Esophagus mucosa (tissue), 1 donor: ENCODE data around the gene STARD3. TPM values are rescaled to one million over a fixed set of nuclear protein-coding genes. Genes with fewer than 3 reads are reported as not detected.
"Not testable (repeated sequence)": the region's sequence is repeated elsewhere in the genome, so short reads cannot be mapped to it uniquely, and the experiment has no call there.

Experiments
- ATAC-seq: fragments of 200-7000 bp; cut with Tn5 transposase; one replicate; pipeline ENCODE4 v1.9.1; 2020
- total RNA-seq: library from RNA; stranded (reverse); gene quantifications from one replicate; pipeline ENCODE4 v1.2.4, GENCODE V29; 2023
- donor health status: DM: yes; HTN: yes; CAD: no.

STARD3 gene
- total RNA-seq, 1 donor from 2014 or later = 28.0 TPM

DNA sequence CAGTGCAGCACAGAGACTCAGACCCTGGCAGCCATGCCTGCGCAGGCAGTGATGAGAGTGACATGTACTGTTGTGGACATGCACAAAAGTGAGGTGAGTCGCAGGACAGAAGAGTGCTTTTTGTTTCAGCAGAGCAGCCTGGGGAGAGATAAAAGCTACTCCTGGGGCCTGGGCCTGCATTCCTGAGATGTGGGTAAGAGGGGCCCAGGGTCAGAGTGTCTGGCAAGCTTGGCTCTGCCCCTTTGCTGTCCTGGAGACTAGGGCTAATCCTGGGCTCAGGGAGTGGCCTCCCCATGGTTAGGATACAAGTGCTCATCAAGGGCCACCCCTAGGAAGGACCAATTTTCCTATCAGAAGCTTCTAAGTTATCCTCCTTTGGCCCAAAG, 58.1 kb downstream of the STARD3 start:
- ATAC-seq = no peak

DNA sequence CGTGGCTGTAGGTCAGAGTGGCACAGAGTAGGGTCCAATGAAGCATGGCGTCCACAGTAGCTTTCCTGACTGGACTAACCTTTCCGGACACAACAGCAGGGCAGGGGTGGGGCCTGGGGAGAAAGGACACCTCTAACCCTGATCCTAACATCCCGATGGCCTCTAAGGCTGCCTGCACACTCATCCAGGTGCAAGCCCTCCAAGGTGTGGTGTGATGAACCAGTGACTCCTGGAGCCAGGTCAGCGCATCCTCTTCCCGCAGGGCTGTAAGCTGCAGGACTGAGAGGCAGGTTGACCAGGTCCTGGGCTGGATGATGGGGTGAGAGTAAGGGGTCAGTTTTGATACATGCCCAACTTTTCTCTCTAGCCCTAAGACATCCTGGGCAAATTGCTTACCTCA, 59.8 kb downstream of the STARD3 start:
- no peak for ATAC-seq

DNA sequence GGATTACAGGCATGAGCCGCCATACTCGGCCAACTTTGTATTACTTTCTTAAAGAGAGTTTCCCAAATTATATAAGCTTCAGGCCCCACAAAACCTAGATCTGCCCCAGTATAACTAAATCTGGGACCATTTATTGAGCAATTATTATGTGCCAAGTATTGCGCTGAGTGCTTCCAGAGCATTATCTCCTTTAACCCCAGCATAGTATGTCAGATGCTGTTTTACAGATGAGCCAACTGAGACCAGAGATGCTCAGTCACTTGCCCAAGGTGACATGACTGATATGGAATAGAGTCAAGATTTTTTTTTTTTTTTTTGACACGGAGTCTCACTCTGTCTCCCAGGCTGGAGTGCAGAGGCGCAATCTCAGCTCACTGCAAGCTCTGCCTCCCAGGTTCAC, 61.0 kb downstream of the STARD3 start:
- no peak for ATAC-seq

DNA sequence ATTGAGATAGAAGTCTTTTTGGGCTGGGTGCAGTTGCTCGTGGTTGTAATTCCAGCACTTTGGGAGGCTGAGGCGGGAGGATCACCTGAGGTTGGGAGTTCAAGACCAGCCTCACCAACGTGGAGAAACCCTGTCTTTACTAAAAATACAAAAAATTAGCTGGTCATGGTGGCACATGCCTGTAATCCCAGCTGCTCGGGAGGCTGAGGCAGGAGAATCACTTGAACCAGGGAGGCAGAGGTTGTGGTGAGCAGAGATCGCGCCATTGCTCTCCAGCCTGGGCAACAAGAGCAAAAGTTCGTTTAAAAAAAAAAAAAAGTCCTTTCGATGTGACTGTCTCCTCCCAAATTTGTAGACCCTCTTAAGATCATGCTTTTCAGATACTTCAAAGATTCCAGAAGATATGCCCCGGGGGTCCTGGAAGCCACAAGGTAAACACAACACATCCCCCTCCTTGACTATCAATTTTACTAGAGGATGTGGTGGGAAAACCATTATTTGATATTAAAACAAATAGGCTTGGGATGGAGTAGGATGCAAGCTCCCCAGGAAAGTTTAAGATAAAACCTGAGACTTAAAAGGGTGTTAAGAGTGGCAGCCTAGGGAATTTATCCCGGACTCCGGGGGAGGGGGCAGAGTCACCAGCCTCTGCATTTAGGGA, 62.3 kb downstream of the STARD3 start:
- not testable (repeated sequence) for ATAC-seq

DNA sequence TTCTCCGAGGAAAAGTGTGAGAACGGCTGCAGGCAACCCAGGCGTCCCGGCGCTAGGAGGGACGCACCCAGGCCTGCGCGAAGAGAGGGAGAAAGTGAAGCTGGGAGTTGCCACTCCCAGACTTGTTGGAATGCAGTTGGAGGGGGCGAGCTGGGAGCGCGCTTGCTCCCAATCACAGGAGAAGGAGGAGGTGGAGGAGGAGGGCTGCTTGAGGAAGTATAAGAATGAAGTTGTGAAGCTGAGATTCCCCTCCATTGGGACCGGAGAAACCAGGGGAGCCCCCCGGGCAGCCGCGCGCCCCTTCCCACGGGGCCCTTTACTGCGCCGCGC, 62.8 kb downstream of the STARD3 start, which contains the start of gene ERBB2:
TSS of gene ERBB2 (plus strand) at position 247 of the 330 bp plus-strand sequence. CDS start 175 bp downstream, outside the sequence.
- peak; percentile 78 for ATAC-seq

DNA sequence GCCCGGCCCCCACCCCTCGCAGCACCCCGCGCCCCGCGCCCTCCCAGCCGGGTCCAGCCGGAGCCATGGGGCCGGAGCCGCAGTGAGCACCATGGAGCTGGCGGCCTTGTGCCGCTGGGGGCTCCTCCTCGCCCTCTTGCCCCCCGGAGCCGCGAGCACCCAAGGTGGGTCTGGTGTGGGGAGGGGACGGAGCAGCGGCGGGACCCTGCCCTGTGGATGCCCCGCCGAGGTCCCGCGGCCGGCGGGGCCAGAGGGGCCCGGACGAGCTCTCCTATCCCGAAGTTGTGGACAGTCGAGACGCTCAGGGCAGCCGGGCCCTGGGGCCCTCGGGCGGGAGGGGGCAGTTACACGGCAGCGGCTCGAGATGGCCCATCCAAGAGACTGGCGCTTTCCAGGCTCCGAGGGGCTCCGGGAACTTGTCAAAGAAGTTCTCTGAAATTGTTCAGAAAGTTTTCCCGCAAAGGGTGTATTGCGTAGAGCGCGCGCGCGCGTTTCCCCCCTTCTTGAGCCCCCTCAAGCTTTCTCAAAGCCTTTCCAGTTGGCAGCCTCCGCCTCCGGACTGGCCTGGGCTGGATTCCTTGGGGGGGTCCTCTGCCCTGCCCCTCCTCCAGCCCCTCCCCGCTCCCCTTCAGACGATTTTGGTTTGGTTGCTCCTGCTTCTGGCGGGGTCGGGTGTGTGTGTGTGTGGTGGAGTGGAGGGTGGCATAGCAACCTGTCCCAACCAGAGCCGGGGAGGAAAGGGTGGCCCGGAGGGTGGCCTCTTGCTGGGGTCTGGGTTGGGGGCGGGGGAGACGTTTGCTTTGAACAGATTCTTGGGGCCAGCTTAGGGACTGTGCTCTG, 63.4 kb downstream of the STARD3 start:
- peak; percentile 14 for ATAC-seq

DNA sequence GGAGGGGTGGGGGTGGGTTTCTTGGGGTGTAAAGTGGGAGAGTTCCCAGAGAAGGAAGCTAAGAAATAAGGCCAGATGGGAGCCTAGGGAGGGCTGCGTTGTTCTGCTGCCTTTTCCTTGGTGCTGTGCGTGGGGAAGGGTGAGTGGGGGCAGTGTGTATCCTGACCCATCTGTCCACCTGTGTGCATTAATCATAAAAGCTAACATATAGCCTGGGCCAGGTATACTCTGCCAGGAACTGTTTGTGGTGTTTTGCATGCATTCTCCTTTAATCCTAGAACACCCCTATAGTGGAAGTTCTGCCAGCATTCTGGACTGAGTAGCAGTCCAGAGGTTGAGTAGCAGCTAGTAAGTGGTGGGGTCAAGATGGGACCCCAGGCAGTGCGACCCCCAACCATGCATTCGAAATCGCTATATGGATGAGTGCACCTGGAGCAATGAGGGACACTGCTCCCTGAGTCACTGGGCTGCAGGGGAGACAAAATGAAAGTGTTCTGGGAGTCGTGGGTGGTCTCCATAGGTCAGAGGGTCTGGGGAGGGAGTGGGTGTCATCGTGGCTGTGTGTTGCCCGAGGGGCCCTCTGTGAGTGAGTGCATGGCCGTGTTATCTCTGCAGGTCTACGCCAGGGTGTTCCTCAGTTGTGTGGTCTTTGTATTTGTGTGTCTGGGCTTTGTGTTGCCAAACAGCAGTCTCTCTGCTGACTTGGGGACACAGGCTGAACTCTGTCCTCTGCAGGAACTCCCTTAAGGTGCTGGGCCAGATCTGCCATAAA, 64.3 kb downstream of the STARD3 start:
- ATAC-seq = peak; percentile 13

DNA sequence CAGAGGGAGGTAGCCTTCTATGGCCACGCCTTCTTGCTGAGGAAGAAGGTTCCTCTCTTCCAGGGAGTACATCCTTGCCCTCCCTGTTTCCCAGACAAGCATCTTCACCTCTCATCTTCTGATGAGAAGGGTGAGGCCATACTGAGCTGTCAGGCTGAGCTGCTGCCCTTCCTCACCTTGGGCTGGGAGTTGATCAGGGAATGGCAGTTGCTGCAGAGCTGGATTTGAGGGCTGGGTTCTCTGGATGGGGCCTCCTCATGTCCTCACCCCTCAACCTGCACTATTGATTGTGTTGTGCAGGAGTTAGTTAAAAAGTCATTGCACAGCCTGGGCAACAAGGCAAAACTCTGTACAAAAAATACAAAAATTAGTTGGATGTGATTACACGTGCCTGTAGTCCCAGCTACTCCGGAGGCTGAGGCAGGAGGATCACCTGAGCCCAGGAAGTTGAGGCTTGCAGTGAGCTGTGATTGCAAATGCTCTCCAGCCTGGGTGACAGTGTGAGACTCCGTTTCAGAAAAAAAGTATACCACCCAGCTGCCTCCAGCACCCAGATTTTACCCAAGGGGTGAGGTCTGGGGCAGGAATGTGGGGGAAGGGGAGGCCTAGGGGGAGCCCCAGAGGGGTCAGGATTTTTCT, 65.0 kb downstream of the STARD3 start:
- ATAC-seq = no peak

DNA sequence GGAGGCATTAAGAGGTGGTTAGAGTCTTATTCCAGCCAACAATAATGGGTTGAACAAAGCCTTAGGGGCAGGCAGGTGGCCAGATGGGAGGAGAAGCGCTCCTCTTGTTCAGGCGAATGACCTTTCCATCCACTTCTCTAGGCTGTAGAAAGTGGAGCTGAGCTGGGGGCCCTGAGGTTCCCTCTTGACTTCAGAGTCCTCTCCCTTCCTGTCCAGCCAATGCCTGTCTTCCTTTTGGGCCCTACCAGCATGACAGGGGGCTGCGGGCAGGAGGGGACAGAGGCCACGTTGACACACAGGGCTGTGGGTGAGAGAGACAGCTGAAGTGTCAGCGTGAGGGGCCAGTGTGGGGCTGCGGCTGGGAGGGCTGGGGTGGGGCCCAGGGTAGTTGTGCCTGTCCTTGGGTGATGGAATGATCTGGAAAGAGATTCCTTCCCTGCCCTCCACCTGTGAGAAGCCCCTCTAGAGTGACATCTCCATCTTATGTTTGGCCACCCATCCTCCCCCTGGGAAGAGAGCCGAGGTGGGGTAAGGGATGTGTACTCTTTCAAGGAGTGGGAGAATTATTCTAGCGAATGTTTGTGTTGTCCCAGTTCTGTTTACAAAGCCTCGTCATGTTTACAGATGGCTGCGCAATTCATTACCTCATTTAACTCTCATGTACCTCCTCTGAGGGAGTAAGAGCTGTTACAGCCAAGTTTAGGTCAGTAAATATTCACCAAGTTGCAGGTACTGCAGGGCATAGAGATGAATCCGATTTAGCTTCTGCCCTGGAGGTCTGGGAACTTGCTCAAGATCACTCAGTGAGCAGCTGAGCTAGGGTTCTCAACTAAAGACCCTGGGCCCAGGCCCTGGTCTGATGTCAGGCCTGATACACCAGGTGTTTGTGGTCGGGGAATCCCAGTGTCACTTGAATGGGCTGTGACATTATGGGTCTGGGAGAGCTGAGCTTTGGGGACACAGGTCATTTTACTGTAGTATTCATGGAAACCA, 66.3 kb downstream of the STARD3 start:
- ATAC-seq = no peak

DNA sequence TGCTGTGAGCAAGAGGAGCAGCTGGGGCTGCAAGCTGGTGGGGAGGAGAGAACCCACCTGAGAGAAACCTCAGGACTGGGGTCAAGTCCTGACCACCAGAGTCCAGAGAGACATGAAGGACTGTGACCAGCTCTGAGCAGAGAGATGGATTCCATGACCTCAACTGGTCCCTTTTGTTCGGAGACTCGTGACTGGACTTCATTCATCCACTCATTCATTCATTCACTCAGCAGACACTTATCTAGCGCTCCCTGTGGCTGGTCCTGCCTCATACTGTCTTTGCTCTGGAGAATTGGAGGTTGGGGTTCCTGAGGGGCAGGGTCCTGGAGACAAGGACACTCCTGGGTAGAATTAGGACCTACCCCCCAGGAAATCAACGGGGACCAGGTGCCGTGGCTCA, 67.0 kb downstream of the STARD3 start:
- ATAC-seq = no peak

DNA sequence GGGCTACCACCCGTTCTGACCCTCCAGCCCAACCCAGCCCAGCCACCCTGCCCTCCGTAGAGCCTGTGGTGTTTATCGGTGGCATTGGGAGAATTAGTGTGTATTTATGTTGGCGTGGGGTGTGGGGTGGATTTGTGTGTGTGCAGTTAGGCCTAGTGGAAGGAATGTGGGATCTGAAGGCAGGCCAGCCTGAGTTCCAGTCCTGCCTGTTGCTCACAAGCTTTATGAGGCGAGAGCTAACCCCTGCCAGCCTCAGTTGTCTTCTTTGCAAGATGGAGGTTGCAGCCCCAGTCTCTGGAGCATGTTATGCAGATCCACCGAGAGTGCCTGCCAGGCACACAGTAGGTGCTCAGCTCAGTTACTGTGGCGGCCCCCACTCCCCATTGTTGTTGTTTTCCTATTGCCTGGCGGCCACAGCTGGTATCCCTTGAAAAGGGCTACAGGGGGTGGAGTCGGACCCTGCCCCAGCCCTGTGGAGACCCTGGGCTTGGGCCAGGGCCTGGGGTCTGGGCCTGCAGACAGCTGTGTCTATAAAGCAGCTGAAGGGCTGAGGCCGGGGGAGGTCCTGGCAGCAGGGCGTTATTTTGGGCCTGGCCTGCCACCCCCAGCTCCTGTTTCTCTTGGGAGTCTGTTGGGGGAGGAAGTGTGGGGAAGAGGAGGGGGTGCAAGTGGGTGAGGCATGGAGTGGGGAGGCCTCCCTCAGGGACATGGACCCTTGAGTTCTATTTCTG, 68.0 kb downstream of the STARD3 start:
- ATAC-seq = peak; percentile 27

DNA sequence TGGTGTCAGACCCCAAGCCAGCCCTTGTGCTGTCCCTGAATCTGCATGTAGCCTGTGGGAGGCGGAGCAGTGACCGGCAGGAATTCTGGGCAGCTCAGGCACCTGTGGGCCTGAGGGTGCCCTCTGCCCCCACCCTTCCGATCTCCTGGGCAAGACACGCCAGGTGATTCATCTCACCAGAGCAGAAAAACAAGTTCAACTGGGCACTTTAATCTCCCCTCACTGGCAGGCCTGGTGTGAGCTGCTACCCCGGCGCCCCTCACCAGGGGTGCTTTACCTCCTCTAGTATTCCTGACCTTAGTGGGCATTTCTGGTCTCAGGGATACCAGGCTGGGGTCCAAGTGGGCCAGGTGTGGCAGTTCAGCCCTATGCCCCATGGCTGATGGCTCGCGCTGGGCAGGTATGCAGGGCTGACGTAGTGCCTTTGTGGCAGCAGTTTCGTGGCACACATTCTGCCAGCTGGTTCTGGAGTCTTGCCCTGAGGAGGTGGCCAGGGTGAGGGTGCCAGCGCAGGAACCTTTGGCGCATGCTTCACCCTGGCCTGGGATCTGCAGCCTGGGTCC, 68.9 kb downstream of the STARD3 start:
- peak; percentile 85 for ATAC-seq

DNA sequence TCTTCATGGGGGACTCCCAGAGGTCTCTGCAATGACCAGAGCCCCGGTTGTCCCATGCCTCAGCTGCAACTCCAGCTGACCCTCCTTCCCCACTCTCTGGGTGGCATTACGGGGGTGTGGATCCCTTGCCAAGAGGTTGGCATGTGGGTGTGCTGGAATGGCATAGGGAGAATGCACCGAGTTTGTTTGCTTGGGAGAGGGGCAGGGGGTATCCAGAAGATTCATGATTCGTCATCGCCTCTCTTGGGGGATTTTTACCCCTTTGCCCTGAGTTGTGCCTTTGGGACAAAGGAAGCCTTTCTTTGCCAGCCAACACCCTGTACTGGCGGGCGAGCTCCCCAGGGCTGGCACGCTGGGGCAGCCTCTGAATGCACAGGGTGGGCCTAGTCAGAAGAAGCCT, 69.4 kb downstream of the STARD3 start:
- no peak for ATAC-seq

DNA sequence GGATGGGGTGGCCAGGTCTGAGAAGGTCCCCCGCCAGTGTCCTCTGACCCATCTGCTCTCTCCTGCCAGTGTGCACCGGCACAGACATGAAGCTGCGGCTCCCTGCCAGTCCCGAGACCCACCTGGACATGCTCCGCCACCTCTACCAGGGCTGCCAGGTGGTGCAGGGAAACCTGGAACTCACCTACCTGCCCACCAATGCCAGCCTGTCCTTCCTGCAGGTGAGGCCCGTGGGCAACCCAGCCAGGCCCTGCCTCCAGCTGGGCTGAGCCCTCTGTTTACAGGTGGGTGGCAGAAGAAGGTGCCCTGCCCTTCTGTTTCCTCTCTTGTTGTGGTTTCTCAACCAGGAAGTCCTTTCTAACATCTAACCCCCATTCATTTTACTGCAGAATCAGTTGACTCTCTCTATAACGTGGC, 70.0 kb downstream of the STARD3 start:
- peak; percentile 45 for ATAC-seq

DNA sequence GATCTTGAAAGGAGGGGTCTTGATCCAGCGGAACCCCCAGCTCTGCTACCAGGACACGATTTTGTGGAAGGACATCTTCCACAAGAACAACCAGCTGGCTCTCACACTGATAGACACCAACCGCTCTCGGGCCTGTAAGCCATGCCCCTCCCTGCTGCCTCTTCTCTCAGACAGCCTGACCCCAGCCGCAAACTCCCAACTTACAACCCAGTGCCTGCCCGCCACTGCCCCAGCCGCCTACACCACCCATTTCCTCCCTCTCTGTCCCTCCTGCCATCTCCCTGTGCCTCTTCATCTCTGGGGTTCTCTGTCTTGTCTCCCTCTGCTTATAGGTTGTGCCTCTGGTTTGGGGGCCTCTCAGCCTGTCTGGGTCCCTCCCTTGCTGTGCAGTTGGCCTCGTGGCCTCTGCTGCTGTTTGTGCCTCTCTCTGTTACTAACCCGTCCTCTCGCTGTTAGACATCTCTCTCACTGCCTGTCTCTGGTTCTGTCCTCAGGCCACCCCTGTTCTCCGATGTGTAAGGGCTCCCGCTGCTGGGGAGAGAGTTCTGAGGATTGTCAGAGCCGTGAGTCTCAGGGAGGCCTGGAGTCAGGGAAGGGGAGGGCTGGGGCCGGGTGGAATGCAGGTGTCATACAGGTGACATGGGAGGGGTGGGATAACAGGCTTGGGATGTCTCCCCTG, 72.5 kb downstream of the STARD3 start:
- ATAC-seq = no peak

DNA sequence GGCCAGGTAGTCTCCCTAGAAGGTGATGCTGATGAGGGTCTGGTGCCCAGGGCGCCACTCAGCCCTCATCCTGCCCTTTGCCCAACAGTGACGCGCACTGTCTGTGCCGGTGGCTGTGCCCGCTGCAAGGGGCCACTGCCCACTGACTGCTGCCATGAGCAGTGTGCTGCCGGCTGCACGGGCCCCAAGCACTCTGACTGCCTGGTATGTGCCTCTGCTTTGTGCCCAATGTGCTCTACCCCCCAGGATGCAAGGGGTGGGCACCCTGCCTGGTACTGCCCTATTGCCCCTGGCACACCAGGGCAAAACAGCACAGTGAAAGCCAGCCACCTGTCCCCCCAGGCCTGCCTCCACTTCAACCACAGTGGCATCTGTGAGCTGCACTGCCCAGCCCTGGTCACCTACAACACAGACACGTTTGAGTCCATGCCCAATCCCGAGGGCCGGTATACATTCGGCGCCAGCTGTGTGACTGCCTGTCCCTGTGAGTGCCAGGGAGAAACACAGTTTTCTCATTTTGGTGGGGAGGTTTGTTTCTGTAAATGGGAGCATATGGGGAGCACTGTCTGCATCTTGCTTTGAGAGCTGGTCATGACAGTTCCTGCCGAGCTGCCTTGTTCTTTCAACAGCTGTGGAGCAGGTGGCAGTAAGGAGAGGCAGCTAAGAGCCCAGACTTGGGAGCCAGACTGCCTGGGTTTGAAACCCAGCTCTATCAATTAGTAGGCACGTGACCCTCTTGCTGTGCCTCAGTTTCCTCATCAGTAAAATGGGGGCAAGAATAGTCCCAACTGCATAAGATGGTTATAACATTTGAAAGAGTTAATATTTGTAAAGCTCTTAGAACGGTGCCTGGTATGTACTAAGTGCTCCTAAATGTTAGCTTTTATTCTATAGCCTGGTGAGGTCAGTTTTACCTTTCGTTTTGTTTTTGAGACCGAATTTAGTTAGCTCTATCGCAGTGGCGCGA, 73.3 kb downstream of the STARD3 start:
- no peak for ATAC-seq

DNA sequence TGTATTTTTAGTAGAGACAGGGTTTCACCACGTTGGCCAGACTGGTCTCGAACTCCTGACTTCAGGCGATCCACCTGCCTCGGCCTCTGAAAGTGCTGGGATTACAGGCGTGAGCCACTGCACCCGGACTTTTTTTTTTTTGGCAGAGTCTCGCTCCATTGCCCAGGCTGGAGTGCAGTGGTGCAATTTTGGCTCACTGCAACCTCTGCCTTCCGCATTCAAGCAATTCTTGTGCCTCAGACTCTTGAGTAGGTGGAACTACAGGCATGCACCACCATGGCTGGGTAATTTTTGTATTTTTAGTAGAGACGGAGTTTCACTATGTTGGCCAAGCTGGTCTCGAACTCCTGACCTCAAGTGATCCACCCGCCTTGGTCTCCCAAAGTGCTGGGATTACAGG, 74.1 kb downstream of the STARD3 start:
- not testable (repeated sequence) for ATAC-seq

DNA sequence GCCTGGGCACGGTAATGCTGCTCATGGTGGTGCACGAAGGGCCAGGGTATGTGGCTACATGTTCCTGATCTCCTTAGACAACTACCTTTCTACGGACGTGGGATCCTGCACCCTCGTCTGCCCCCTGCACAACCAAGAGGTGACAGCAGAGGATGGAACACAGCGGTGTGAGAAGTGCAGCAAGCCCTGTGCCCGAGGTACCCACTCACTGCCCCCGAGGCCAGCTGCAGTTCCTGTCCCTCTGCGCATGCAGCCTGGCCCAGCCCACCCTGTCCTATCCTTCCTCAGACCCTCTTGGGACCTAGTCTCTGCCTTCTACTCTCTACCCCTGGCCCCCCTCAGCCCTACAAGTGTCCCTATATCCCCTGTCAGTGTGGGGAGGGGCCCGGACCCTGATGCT, 74.9 kb downstream of the STARD3 start:
- ATAC-seq = no peak
